GM12878 (cell line): ENCODE data around the gene OLR1. TPM values are rescaled to one million over a fixed set of nuclear protein-coding genes. Genes with fewer than 3 reads are reported as not detected.

Experiments
- CBX3 ChIP-seq: fragments of 200-600 bp; sonication (generic); IDR thresholded peaks from 2 replicates; pipeline ENCODE4 v1.6.1; 2016; ENCODE audit warnings: low read depth, borderline replicate concordance
- DPF2 ChIP-seq: fragments of 450-650 bp; IDR thresholded peaks from 2 replicates; pipeline ENCODE4 v1.6.1; 2017; ENCODE audit warnings: mild to moderate bottlenecking
- EGR1 ChIP-seq, 2 experiments: IDR thresholded peaks; 1 replicate in 1 of 2; 2 replicates in 1 of 2; pipeline ENCODE4 v1.6.1; 2011 to 2012; ENCODE audit warnings: low read depth in 2 of 2, low read length in 2 of 2, borderline replicate concordance in 1 of 2, mild to moderate bottlenecking in 1 of 2, moderate library complexity in 1 of 2
- EP300 ChIP-seq, 2 experiments: fragments of 150-350 bp in 1 of 2; IDR thresholded peaks; 2 replicates each; pipeline ENCODE4 v1.6.1; 2011 to 2012; ENCODE audit warnings: low read depth in 2 of 2, low read length in 2 of 2, borderline replicate concordance in 1 of 2, improper control_type of control experiment in 1 of 2, inconsistent platforms in 1 of 2; ENCODE audit not compliant: control insufficient read depth in 1 of 2
- JUND ChIP-seq: IDR thresholded peaks from 2 replicates; pipeline ENCODE4 v1.6.1; 2012; ENCODE audit warnings: low read depth, mild to moderate bottlenecking, low read length, improper control_type of control experiment, moderate library complexity
- MYC ChIP-seq: IDR thresholded peaks from 2 replicates; pipeline ENCODE4 v1.6.1; 2011; ENCODE audit warnings: mild to moderate bottlenecking, low read length, moderate library complexity, inconsistent platforms; ENCODE audit not compliant: insufficient read depth, insufficient replicate concordance, insufficient read length, severe bottlenecking
- NFYB ChIP-seq: IDR thresholded peaks from 2 replicates; pipeline ENCODE4 v1.6.1; 2011; ENCODE audit warnings: low read depth, mild to moderate bottlenecking, low read length, improper control_type of control experiment, moderate library complexity; ENCODE audit not compliant: insufficient read depth
- SKIL ChIP-seq: fragments of 450-650 bp; IDR thresholded peaks from 2 replicates; pipeline ENCODE4 v1.6.1; 2017; ENCODE audit warnings: mild to moderate bottlenecking, low read depth, inconsistent platforms; ENCODE audit not compliant: poor library complexity, severe bottlenecking
- YY1 ChIP-seq: IDR thresholded peaks from 2 replicates; pipeline ENCODE4 v1.6.1; 2011; ENCODE audit warnings: low read depth, mild to moderate bottlenecking, low read length
- ZBED1 ChIP-seq: IDR thresholded peaks from 2 replicates; pipeline ENCODE4 v1.6.1; 2016; ENCODE audit warnings: borderline replicate concordance
- ZNF592 ChIP-seq: fragments of 450-650 bp; IDR thresholded peaks from 2 replicates; pipeline ENCODE4 v1.6.1; 2017; ENCODE audit warnings: mild to moderate bottlenecking, moderate library complexity
- polyA plus RNA-seq, 11 experiments: library from polyadenylated mRNA; depleted of rRNA in 4 of 11; unstranded in 6 of 11; stranded (reverse) in 5 of 11; fragments of >200 nt; fragmentation: Nextera tagmentation in 4 of 11; fragmentation: Illumina TruSeq in 1 of 11; extraction: Ambion mirVana in 4 of 11; extraction: Trizol in 1 of 11; gene quantifications; 1 replicate in 1 of 11; 2 replicates in 10 of 11; pipeline versions ENCODE4 v1.2.1 to v1.2.3, GENCODE V29; 2011 to 2016; ENCODE audit warnings: inconsistent platforms in 2 of 11, missing spikeins in 2 of 11, low read depth in 1 of 11
- total RNA-seq, 4 experiments: library from RNA; depleted of rRNA in 3 of 4; stranded (reverse); fragments of >200 nt in 3 of 4; fragmentation: Illumina TruSeq in 1 of 4; extraction: Trizol in 1 of 4; gene quantifications; 2 replicates each; pipeline versions ENCODE4 v1.2.1 to v1.2.3, GENCODE V29; 2013 to 2021

Gene OLR1
- total and polyA plus RNA-seq, 10 of the 15 experiments (the other 5 are each of a cell fraction or from before 2014, with no cell fraction given) = 0.08 TPM; not detected in 9

GRCh38 chr12:10220398-10221077 lies 48.6 kb upstream of the OLR1 start (continued):
- TF ChIP-seq SKIL (no peak), YY1 (no peak), DPF2 (no peak), ZBED1 (no peak), MYC (no peak), NFYB (no peak), ZNF592 (no peak), CBX3 (no peak), EGR1 (IDR thresholded peaks at IDR 0.05; ENCODE audit: borderline replicate concordance in 1 of 2, low read depth in 2 of 2, low read length in 2 of 2) (no peak), EP300 (IDR thresholded peaks at IDR 0.05; ENCODE audit: borderline replicate concordance in 1 of 2, control insufficient read depth in 1 of 2, low read depth in 2 of 2, low read length in 2 of 2) (no peak), JUND (no peak)
- TF ChIP-seq, all 136 proteins: peak for 0
